Activated T-helper 1 cell treated with anti-CD3 and anti-CD28 coated beads, Interleukin-2, amount 50 U/mL, for 16 hours (primary cell): Measurements from ENCODE around the gene TAF6L.
"Not testable (repeated sequence)": the region's sequence is repeated elsewhere in the genome, so short reads cannot be mapped to it uniquely, and the experiment has no call there.

Experiments used
- DNase-seq, 2 donors: peaks; one replicate each; pipeline ENCODE4 v3.0.0-alpha.2; 2020; ENCODE audit warnings: low read depth in 1 of 2, low spot score in 1 of 2

The TAF6L gene

GRCh38 chr11:62805076-62805892, 34.1 kb downstream of the TAF6L start, which contains the start of gene NXF1:
TSS of gene NXF1 (minus strand) at chr11:62805440. CDS start at chr11:62805356, 84 bp downstream.
- DNase-seq, result peak; percentile 92 to 96

DNA sequence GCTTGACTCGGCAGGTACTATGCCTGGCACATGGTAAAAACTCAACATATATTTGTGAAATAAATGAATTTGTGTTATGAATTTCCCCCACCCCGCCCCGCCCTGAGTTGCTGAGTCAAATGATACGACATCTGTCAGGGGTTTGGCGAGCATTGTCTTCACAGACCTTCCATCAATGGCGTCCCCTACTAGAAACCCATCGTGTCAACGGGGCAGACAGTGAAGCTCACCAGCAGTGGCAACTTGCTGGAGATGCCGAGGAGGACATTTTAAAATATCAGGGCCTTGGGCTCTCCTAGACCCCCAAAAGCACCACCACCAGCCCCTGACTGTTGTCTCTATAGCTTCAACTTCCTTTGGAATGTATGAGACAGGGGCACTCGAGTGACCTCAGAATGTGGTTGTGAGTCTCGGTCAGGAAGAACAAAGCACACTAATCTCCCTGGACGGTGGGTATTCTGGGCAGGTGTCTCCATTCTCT, 34.8 kb downstream of the TAF6L start:
- DNase-seq, result no peak

- no peak for DNase-seq
These were observed 35.5 kb downstream of the TAF6L start for GRCh38 chr11:62806611-62807121.

GRCh38 chr11:62810748-62811147, 39.6 kb downstream of the TAF6L start:
- no peak for DNase-seq

GRCh38 chr11:62811659-62812058, 40.5 kb downstream of the TAF6L start:
- no peak for DNase-seq

DNA sequence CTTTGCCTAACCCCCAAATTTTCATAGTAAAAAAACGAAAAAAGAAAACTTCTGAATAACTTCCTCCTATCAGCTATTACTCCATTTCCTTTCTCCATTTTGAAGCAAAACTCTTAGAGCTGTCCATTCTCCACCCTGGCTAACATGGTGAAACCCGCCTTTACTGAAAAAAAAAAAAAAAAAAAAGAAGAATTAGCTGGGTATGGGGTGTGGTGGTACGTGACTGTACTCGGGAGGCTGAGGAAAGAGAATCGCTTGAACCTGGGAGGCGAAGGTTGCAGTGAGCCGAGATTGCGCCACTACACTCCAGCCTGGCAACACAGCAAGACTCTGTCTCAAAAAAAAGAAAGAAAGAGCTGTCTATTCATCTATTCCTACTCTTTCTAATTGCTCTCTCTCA, 45.4 kb downstream of the TAF6L start:
- DNase-seq, result no peak

- no peak for DNase-seq
These were observed 45.9 kb downstream of the TAF6L start for GRCh38 chr11:62817129-62817528.

DNA sequence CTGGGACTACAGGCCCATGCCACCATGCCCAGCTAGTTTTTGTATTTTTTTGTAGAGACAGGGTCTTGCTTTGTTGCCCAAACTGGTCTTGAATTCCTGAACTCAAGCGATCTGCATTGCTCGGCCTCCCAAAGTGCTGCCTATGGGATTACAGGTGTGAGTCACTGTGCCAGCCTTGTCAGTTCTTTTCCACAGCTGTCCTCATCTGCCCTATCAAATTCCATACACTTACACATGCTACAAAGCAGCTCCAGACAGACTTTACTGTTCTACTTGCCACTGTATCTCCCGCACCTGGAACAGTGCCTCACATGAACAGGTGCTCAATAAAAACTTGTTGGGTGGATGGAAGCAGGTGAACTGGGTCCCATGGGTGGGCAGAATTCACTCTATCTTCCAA, 52.5 kb downstream of the TAF6L start:
- no peak for DNase-seq

DNA sequence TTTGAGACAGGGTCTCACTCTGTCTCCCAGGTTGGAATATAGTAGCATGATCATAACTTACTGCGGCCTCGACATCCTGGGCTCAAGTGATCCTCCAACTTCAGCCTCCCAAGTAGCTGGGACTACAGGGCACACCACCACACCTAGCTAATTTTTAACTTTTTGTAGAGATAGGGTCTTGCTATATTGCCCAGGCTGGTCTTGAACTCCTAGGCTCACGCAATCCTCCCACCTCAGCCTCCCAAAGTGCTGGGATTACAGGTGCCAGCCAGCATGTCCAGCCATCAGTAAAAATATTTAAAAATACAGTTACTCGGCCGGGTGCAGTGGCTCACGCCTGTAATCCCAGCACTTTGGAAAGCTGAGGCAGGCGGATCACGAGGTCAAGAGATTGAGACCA, 56.9 kb downstream of the TAF6L start:
- not testable (repeated sequence) for DNase-seq

DNA sequence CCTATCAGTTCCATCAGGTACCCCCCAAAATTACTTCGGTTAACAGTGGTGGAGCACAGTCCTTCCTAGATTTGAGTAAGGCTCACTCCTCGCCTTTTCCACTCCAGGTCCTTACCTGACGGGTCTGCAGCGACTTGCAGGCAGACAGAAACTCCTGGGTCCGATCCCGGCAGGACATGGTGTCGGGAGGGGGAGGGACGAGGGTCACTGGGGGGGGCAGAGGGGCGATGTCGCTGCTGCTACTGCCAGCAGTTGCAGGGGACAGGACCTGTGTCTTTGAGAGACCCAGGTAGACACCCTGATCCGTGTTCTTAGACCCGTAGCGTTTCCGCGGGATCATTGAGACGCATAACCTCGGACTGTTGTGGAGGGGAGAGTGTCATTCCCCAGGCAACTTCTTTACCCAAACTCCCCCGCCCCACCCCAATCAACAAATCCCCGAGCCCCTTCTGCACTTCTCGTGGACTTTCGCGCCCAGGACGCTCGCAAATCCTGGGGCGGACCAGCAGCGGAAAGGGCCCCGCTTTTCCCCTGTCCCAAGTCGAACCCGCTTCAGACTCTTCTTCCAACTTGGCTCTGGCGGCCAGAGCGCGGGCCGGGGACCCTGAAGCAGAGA, 59.8 kb downstream of the TAF6L start:
- no peak for DNase-seq

DNA sequence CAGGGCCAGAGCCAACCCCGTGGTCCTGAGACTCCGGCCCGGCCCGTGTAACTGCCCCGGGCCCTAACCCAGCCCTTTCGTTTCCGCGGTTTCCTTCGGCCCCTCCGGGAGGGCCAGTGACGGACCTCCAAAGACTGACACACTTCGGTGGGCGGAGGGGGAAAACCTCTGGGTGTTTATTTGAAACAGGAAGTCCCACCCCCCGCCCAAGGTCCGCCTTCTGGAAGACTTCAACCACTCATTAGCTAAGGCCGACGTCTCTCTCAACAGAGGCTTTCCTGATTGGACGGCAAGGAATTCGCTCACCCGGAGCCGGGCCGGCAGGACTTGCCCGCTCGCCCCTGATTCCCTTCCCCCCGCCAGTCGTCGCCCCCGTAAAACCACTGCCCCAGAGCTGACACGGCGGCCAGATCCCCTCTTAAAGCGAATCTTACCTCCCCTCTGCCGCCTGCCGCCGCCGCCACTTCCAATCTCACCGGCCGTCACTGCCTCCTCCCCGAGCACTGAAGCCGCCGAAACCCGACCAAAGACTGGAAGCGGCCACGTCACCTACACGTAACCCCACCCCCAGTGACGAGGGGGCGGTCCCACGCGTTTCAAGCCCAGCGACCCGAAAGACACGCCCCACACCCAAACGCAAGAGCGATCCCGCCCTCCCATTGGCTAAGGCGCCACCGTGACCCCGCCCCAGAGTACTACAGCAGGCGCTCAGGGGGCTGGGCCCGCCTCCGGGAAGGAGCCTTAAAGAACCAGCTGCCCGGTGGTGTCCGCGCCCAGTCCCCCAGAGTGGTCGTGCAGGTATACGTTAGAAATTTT, 60.5 kb downstream of the TAF6L start, which contains the start of gene STX5:
Gene STX5, minus strand, starts transcription at position 532 of the 816 bp plus-strand sequence. CDS start 808 bp downstream, outside the sequence.
- peak; percentile 99 for DNase-seq

- DNase-seq, result no peak
These were observed 61.4 kb downstream of the TAF6L start, which contains the start of gene TEX54 for GRCh38 chr11:62832336-62833234. TSS of gene TEX54 (minus strand) at chr11:62832841.

DNA sequence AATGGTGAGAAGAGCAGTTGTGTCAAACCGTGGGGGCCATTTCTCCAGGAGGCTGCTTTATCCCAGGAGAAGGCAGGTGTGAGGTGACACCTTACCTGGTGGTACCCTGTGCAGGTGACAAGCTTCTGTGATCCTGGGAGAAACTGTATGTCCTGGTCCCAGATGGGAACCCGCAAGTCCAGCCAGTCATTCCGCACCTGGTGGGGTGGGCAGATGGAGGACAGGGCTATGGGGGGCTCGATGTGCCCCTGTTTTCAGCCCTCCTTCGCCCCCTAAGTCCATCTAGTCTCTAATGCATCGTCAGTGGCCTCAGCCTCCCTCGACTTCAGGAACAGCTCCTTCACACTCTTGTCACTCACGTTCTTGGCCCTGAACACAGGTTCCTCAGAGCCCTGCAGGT, 64.1 kb downstream of the TAF6L start:
- DNase-seq, result no peak
